Measurements from ENCODE around the gene WDR72. TPM values are rescaled to one million over a fixed set of nuclear protein-coding genes. Genes with fewer than 3 reads are reported as not detected.

WDR72 gene
- total and polyA plus RNA-seq, 2 donors (not counting 1 experiment from before 2014, with no cell fraction given) = not detected

DNA sequence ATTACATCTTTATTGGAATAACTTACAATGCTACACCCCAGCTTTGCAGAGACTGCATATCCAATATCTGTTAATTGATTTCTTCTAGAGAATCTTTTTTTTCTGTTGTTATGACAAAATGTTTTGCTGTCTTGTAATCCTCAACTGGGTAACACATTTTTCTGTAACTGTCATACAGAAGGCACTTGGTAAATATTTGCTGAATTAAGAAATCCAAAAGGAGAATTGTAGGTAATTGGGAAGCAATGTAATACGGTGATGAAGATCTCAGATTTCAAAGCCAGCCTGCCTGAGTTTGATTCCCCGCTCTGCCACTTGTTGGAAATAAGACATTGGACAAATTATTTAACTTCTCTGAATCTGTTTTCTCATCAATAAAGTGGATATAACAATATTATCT lies 169.1 kb downstream of the WDR72 start:
- Mint-ChIP-seq H3K4me3 (no peak overlapping the region), H3K4me1 (peaks cover 4% of the 10 kb centered on the region), H3K9me3 (ENCODE audit: insufficient read depth) (no peaks in the 10 kb centered on the region), H3K27me3 (no peaks in the 10 kb centered on the region), H3K27ac (no peak overlapping the region)
- TF ChIP-seq, protein P1, sequence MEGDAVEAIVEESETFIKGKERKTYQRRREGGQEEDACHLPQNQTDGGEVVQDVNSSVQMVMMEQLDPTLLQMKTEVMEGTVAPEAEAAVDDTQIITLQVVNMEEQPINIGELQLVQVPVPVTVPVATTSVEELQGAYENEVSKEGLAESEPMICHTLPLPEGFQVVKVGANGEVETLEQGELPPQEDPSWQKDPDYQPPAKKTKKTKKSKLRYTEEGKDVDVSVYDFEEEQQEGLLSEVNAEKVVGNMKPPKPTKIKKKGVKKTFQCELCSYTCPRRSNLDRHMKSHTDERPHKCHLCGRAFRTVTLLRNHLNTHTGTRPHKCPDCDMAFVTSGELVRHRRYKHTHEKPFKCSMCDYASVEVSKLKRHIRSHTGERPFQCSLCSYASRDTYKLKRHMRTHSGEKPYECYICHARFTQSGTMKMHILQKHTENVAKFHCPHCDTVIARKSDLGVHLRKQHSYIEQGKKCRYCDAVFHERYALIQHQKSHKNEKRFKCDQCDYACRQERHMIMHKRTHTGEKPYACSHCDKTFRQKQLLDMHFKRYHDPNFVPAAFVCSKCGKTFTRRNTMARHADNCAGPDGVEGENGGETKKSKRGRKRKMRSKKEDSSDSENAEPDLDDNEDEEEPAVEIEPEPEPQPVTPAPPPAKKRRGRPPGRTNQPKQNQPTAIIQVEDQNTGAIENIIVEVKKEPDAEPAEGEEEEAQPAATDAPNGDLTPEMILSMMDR (IDR thresholded peaks at IDR 0.05) = no peak
- no peak for TF ChIP-seq EZH2 (IDR thresholded peaks at IDR 0.05; ENCODE audit: borderline replicate concordance, insufficient read depth, low read depth, low read length, poor library complexity, severe bottlenecking)
- H3K9ac ChIP-seq (ENCODE audit: low read length) = no peak overlapping the region
- CTCF ChIA-PET = no interaction called here
- H2AFZ ChIP-seq (ENCODE audit: insufficient read depth, low read depth, low read length, poor library complexity, severe bottlenecking) = no peak overlapping the region
- no peaks in the 10 kb centered on the region for H3K79me2 ChIP-seq (ENCODE audit: control insufficient read depth, insufficient read depth, low read length)
- H3K9me3 ChIP-seq (ENCODE audit: control extremely low read depth in 1 of 3, control insufficient read depth in 2 of 3, insufficient read depth in 1 of 3, low read length in 2 of 3) = no peaks in the 10 kb centered on the region
- H3K27ac ChIP-seq (ENCODE audit: low read length in 2 of 2) = no peak overlapping the region
- no peaks in the 10 kb centered on the region for H3K4me1 ChIP-seq (ENCODE audit: control insufficient read depth in 2 of 2, insufficient read depth in 2 of 2, low read length in 2 of 2)
- POLR2A ChIA-PET = no interaction called here
- H3K36me3 ChIP-seq (replicated peaks in 1 of 2; ENCODE audit: control extremely low read depth in 1 of 2, control insufficient read depth in 1 of 2, extremely low read depth in 1 of 2, insufficient read depth in 2 of 2, low read length in 1 of 2) = no peaks in the 10 kb centered on the region
- H3K27me3 ChIP-seq (replicated peaks in 1 of 4; ENCODE audit: control extremely low read depth in 1 of 4, control insufficient read depth in 3 of 4, insufficient read depth in 4 of 4, low read length in 3 of 4) = no peaks in the 10 kb centered on the region
- intact Hi-C loops (cut with micrococcal nuclease) = no loop called here
- H3K4me2 ChIP-seq (replicated peaks; ENCODE audit: low read depth, low read length, poor library complexity, severe bottlenecking) = no peak overlapping the region
- H4K20me1 ChIP-seq (ENCODE audit: control insufficient read depth, insufficient read depth, low read length, poor library complexity, severe bottlenecking) = no peaks in the 10 kb centered on the region
- H3K4me3 ChIP-seq (ENCODE audit: control extremely low read depth in 1 of 5, extremely low read depth in 1 of 5, insufficient read depth in 1 of 5, low read depth in 2 of 5, low read length in 4 of 5) = no peak overlapping the region
- WGBS (ENCODE audit: insufficient coverage) = no CpG with 5 or more reads among the region's 2 CpGs
- DNase-seq (no peak), ATAC-seq (ENCODE audit: low read depth) (no peak)

DNA sequence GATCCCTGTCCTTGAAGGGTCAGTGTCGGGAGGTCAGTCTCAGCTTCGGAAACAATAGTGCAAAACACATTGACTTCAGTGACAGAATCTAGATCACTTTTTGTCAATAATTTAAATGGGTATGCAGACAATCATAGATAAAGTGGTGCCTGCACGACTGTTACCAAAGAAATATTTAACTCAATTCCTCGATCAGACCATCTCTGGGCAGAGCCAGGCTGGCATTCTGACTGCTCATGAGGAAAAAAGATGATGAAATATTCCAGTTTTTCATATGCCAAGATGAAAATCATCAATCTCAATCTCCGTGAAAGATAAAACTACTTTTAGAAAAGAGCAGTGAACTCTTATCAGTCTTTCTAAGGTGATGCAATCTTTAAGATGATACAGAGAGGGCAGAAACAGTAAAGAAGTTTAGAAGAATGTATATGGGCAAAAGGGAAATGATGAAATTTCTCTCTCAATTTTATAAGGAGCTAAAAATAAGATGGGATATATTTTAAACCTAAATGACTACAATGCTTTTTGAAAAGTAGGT lies 169.9 kb downstream of the WDR72 start:
- no peaks in the 10 kb centered on the region for H3K9me3 Mint-ChIP-seq (ENCODE audit: insufficient read depth)
- 100% methylated on average over 1 of the region's 5 CpGs for WGBS (ENCODE audit: insufficient coverage)
- Histone ChIP-seq H3K27me3 (replicated peaks in 1 of 4; ENCODE audit: control extremely low read depth in 1 of 4, control insufficient read depth in 3 of 4, insufficient read depth in 4 of 4, low read length in 3 of 4) (no peaks in the 10 kb centered on the region), H3K4me1 (ENCODE audit: control insufficient read depth in 2 of 2, insufficient read depth in 2 of 2, low read length in 2 of 2) (no peaks in the 10 kb centered on the region), H3K4me2 (replicated peaks; ENCODE audit: low read depth, low read length, poor library complexity, severe bottlenecking) (no peak overlapping the region), H4K20me1 (ENCODE audit: control insufficient read depth, insufficient read depth, low read length, poor library complexity, severe bottlenecking) (no peaks in the 10 kb centered on the region), H3K9ac (ENCODE audit: low read length) (no peak overlapping the region), H3K79me2 (ENCODE audit: control insufficient read depth, insufficient read depth, low read length) (no peaks in the 10 kb centered on the region), H3K9me3 (ENCODE audit: control extremely low read depth in 1 of 3, control insufficient read depth in 2 of 3, insufficient read depth in 1 of 3, low read length in 2 of 3) (no peaks in the 10 kb centered on the region), H2AFZ (ENCODE audit: insufficient read depth, low read depth, low read length, poor library complexity, severe bottlenecking) (no peak overlapping the region), H3K4me3 (ENCODE audit: control extremely low read depth in 1 of 5, extremely low read depth in 1 of 5, insufficient read depth in 1 of 5, low read depth in 2 of 5, low read length in 4 of 5) (no peak overlapping the region), H3K36me3 (replicated peaks in 1 of 2; ENCODE audit: control extremely low read depth in 1 of 2, control insufficient read depth in 1 of 2, extremely low read depth in 1 of 2, insufficient read depth in 2 of 2, low read length in 1 of 2) (no peaks in the 10 kb centered on the region), H3K27ac (ENCODE audit: low read length in 2 of 2) (no peak overlapping the region)
- TF ChIP-seq, protein P1 (IDR thresholded peaks at IDR 0.05) = no peak
- ATAC-seq (ENCODE audit: low read depth) (no peak), DNase-seq (no peak)
- H3K4me1 Mint-ChIP-seq = peaks cover 4% of the 10 kb centered on the region
- intact Hi-C loops (cut with micrococcal nuclease) = no loop called here
- H3K4me3 Mint-ChIP-seq = no peak overlapping the region
- no peaks in the 10 kb centered on the region for H3K27me3 Mint-ChIP-seq
- ChIA-PET CTCF (no interaction called here), POLR2A (no interaction called here)
- no peak overlapping the region for H3K27ac Mint-ChIP-seq

Measured in B cell (primary cell).